Measurements from ENCODE around the gene SORCS2.

- TF ChIP-seq POLR2AphosphoS5 (IDR thresholded peaks at IDR 0.05; ENCODE audit: borderline replicate concordance, low read depth, low read length) (no peak), EZH2 (IDR thresholded peaks at IDR 0.05) (no peak)
These were observed 529.7 kb downstream of the SORCS2 start for GRCh38 chr4:7721984-7722551.

Measured in SK-N-MC (cell line).